GOT3 (cell line): ENCODE data around the gene LDLRAD4.

Source experiments
- DNase-seq: peaks from one replicate; lab custom pipeline; 2025; ENCODE audit warnings: mixed read lengths; lab: John Stamatoyannopoulos, UW

The LDLRAD4 gene

DNA sequence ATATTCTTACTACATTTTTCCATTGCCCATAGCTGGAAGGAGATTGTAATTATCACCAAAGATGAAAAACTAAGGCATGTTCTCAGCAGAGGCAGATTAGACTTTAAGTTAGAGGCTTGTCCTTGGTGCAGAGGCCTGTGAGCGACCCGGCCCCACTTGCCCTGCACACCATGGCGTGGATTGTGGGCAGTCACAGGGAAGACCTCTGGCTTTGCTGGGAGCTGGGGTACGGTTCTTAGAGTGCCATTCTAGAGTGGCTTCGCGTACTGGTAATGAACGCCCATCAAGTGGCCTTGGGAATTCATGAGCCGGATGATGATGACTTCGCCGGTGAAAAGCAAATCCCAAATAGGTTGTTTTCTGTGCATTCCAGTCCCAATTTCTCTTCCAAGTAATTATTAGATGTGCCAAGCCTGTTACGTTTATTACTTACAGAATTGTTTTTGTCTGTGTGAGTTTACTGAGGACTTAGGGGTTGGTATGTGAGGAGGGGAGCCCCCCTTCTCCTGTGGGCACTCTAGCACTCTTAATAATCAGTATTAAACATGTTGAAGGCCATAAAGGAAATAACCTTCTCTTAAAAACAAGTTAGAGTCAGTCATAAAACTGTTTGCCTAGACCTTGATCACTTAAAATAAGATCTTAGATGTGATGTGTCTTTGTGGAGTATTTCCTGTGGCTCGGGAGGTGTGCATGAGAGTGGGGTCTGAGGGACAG lies 90.6 kb downstream of the LDLRAD4 start:
- DNase-seq: no peak

DNA sequence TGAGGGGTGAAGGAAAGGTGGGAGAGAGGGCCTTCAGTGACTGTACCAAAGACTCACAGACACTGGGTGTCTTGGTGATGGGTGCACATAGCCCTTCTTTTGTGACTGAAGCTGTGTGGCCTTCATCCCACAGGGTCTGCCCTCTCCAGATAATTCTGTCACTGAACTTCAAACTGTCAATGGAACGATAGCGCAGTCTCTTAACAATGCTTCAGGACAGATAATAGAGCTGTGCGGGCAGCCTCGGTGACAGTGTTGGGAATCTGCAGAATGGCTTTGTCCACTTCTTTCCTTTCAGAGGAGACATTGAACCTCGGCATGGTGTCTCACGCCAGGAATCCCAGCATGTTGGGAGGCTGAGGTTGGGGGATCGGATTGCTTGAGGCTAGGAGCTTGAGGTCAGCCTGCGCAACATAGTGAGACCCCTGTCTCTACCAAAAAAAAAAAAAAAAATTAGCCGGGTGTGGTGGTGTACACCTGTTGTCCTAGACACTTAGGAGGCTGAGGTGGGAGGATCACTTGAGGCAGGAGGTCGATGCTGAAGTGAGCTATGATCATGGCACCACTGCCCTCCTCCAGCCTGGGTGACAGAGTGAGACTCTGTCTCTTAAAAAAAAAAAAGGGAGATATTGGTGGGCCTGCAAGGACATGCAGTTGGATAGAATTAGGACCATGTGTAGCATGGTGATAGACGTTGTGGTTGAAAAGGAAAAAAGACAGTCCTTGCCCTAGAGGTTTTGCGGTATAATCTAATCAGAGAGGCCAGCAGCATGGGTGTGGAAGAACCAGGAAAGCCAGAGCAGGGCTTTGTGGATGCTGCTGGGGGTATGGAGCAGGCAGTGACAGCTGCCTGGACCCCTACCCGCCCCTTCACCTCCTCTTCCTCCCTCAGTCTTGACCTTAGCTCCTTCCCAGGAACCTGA lies 91.4 kb downstream of the LDLRAD4 start:
- DNase-seq: no peak

DNA sequence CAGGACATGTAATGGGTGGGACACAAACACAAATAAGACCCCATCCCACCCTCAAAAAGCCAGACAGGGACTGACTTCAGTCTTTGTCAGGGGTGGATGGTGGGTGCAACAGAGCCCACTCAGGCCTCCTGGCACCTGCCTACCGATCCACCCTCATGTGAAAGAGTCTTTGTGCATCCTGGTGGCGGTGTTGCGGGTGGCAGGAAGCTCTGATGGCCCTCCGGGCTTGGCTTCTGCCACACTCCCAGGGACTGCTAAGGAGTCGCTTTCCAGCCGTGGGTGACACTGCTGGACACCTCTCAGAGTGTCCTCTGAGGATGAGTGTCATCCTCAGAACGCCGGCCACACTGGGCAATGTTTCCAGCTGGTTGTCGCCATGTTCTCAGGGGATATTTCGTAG lies 92.6 kb downstream of the LDLRAD4 start:
- DNase-seq: no peak

DNA sequence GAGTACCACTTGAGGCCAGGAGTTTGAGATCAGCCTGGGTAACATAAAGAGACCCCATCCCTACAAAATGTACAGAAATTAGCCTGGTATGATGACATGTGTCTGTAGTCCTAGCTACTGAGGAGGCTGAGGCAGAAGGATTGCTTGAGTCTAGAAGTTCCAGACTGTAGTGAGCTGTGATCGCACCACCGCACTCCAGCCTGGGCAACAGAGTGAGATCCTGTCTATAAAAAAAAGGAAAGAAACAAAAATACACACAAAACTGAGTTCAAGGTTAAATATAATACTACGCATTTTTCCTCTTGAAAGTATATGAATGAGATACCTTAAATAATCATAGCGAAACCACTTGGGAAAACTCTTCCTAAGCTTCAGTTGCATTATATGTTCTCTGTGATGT lies 94.0 kb downstream of the LDLRAD4 start:
- no peak for DNase-seq

DNA sequence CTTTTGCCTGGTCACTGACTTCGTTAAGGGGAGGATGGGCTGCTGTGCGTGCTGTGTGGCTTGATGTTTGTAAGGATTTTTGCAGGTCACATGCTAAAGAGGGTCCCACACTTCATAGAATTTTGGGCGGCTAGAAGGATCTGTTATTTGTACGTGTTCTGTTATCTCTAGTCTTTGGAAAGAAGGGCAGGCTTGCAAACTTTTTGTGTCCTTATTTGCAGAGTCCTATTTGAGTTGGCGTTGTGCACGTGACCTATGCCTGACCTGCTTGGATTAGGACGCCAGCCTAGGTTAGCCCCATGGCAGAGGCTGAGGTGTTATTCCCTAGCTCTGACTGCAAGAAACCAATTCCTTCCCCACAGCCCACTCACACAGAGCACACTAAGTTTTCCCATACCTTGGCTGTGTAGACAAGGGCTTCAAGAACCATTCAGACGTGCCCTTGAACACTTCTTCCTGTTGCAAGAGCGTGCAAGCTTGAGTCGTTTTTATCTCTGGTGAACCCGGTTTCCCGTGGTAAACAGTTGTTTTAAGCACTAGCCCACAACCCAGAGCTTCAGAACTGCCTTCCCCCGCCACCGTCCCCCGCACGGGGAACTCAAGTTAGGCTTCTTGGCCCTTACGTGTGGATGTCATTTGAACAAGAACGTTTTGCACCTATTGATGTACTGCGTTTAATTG lies 94.6 kb downstream of the LDLRAD4 start:
- DNase-seq: no peak

DNA sequence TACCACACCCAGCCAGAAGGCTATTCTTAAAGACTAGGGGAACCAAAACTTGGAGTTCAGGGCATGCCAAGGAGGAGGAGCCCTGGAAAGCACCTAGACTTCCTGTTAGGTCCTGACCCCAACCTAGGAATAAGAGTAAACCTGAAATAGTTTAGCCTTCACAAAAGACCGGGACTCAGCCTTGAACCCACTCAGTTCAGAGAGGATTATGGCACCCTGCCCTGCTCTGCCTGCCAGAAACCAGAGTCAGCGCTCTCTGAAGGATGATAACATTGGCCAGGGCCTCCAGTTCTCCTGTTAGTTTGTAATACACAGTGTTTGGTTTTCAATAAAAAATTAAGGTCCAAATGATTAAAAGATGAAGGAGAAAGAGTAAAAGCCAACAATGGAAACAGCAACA lies 96.4 kb downstream of the LDLRAD4 start:
- no peak for DNase-seq

DNA sequence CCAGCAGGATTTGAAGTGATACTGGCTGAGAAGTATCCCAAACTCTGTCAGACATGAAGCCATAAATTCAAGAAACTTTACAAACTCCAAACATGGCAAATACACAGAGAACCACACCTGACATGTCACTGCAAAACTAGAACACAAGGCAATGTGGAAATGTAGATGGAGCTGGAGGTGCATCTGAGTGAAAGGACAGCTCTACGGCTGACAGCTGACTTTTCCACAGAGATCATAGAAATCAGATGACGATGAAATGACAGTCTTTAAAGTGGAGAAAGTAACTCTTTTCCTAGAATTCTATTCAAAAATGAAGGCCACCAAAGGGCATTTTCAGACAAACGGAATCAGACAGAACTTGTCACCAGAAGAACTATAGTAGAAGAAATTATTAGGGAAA lies 97.5 kb downstream of the LDLRAD4 start:
- DNase-seq: no peak

DNA sequence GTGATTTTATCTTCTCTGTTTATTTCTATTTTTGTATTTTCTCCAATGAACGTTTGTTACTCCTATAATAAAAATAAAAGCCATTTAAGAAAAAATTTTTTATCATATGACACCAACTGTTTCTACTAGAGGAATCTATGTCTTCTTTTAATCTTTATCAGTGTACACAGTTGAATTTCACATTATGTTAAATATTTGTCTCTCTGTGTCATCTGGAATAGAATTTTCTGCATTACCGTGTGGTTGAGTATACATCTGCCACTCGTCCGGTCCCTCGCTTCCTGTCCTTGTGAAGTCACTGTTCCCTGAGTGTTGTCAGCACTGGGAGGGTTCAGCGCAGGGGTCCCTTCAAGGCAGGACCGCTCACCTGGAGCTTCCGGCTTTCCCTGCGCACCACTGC lies 99.2 kb downstream of the LDLRAD4 start:
- DNase-seq: no peak

DNA sequence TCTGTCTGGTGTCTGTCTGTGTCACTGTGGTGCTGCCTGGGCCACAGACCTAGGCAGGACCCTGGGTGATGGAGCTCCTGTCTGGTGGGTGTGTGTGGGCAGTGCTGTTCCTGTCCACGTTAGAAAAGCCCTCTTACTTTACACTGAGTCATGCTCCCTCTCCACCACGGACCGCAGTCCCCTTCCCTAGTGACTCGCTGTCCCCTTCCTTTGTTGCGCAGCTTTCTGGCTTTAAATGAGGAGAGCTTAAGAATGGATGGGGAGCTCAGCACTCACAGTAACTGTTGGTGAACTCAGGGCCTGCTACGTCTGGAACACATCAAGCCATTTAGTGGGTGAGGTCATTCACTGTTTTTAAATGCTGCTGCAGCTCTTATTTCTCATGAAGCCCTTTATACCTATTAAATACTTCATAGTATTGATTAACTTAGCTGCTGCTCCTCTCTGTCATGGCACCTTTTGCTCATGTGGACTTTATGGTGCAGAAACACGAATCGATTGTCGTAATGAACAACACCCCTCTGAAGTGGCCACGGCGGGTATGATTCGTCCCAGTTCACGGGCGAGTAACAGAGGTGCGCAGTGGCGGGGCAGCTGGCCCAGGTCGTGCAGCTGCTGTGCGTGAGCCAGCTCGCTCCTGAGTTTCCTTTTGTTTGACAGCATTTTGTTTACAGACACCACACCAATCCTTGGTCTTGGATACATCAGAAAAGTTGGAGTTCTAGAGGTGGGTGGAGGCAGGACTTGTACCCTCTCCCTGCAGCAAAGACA lies 100.4 kb downstream of the LDLRAD4 start:
- DNase-seq: no peak

DNA sequence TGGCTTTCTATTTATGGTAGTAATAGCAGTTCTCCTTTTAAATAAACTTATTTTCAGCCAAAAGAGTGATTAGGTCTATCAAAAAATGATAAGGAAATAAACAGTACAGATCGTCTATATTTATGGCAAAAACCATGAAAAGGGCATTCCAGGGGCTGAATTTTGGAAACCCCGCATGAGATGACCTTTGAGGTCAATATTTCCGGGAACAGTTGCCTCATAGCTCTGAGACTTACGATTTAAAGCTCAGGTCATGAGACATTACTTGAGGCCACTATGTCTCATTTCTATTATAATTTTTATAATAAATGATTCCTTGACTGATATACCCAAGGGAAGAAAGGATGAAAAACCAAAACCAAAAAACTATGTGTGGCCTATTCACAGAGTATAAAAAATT lies 101.1 kb downstream of the LDLRAD4 start:
- no peak for DNase-seq

DNA sequence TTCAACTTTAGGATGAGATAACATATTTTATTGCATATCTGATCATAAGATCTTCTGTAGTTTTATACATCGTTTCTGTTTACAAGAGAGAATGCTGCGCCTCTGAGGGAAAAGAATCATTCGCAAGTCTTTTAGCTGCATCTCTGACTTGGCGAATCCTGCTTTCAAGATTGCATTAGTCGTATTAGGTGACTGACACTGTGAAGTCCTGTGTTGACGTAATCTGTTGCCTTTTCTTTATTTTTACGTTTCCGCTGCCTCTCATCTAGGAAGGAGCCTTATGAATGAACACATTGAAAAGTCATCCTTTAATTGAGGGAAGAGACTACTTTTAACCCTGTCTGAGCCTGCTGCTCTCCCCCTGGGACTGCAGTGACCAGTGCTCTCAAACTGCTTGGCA lies 101.5 kb downstream of the LDLRAD4 start:
- DNase-seq: no peak

DNA sequence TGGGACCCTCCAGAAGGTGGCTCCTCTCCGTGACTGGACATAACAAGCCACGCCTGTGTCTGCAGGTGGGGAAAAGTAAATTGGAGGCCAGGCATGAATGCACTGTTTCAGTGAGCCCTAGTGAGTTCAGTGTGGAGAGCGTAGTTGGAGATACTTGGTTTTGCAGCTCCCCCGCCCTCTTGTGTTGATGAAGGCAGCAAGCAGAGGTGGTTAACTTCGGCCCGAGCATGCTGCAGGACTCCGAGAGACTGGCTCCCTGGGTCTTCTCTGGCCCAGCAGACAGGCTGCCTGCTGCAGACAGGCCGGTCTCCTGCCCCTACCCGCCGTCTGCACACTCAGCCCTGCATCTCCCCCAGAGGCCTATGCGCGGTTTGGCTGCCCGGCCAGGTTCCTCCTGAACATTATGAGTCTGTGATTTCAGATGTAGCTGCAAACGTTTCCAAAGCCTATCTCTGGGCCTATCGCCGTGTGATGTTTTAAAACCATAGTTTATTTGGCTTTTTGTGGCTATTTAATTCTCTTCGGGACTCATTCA lies 102.4 kb downstream of the LDLRAD4 start:
- no peak for DNase-seq

DNA sequence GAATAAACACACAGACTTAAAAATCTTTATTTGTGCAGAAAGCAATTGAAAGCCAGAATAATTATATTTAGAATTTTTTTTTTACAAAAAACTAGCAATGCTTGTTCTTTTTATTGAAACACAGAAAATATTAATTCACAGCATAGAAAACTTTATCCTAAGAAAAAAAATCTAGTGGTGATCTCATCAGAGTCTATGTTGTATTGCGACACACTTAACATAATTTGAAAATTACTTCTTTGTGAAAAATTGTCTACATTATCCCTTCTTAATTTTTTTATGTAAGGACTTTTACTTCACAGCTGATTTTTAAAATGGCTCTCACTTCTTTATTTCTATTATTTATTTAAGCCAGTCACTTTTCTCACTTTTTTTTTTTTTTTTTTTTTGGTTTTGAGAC lies 103.4 kb downstream of the LDLRAD4 start:
- no peak for DNase-seq

DNA sequence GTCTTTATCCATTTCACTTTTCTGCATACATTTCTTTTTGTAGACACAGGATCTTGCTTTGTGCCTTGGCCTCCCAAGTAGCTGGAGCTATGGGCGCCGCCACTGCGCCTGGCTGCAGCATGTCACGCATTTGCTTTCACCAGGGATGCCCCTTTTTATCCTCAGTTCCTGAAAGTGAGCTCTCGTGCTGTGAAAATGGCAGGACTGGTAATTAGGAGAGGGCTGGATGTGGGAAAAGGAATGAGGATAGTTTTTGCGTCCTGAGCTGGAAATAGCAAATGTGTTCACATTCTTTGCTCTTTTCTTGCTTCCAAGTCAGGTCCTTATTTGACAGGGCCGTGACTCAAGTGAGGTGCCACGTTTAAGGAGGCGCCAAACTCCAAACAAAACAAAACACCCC lies 104.6 kb downstream of the LDLRAD4 start:
- DNase-seq: no peak

DNA sequence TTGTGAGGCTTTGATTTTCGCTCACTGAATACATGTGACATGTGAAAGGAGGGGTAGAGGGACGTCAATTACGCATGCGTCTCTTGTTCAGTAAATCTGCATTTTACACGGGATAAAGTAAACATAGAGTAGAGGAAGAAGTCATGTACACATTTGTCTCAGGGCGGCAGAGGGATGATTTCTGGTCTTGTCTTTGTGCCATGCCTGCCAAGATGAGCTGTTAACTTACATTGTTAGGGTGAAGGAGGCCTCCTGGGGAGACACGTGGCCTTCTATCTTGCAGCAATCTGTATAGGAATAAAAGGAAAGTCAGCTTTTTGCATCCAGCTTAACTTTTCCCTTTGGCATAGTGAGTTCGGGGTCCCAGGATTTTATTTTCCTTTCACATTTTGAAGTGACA lies 106.3 kb downstream of the LDLRAD4 start:
- DNase-seq: no peak

DNA sequence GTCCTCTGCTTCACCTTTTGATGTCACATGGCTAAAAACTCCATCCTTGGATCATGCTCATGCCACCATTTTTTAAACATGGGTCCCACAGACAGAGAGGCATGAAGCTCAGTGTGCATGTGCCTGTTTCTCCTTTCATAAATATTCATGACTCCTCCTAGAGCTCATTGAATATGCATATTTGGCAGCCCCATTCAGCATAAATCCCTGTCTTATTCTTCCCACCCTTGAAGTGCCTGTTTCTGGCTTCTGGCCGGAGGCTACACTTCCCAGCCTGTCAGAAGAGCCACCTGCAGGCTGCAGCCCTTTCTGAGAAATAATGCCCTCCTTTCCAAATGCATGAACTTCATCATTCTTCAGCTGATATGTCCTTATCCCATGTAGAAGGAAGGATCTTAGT lies 109.7 kb downstream of the LDLRAD4 start:
- DNase-seq: no peak

DNA sequence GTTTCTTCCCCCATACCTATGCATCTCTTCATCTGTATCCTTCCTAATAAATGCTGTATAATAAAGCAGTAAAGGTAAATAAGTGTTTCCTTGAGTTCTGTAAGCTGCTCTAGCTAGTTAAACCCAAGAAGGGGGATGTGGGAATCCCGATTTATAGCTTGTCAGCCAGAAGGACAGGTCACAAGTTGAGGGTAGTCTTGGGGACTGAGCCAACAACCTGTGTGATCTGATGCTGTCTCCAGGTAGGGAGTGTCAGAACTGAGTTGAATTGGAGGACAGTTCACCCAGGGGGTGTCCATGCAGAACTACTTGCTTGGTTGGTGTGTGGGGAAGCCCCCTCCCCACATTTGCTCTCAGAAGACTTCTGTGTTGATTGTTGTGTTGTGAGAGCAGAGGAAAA lies 112.4 kb downstream of the LDLRAD4 start:
- DNase-seq: no peak

DNA sequence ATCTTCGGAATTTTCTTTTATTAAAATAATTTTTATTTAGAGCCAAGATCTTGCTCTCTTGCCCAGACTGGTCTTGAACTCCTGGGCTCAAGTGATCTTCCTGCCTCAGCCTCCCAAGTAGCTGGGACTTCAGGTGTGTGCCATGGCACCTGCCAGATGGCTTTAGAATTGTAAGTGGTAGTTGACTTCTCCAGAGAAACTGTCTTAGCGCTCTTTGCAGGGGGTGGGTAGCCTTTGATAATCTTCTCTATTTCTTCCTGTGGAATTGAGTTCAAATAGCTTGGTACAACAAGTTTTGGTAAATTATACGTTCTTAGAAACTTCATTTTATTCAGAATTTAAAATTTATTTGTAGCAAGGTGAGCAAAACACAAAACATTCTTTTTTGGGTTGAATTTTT lies 113.3 kb downstream of the LDLRAD4 start:
- DNase-seq: no peak

DNA sequence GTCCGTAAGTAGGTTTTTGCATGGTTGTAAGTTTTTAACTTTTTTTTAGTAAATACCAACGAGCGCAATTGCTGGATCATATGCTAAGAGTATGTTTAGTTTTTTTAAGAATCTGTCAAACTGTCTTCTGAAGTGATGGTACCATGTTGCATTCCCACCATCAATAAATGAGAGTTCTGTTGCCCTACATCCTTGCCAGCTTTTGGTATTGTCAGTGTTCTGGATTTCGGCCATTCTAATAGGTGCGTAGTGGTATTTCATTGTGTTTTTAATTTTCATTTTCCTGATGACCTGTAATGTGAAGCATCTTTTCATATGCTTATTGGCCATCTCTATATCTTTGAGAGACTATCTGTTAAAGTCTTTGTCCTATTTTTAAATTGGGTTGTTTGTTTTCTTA lies 114.3 kb downstream of the LDLRAD4 start:
- DNase-seq: no peak

DNA sequence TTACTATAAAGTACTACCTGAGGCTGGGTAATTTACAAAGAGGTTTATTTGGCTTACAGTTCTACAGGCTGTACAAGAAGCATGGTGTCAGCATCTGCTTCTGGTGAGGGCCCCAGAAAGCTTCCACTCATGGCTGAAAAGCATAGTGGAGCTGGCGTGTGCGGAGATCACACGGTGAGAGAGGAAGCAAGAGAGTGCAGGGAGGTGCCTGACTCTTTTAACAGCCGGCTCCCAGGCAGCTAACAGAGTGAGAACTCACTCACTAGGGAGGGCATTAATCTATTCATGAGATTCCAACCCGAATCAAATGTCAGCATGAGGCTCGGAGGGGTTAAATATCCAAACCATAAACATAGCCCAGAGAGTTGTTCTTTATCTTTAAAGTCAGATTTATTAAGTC lies 117.3 kb downstream of the LDLRAD4 start:
- no peak for DNase-seq

DNA sequence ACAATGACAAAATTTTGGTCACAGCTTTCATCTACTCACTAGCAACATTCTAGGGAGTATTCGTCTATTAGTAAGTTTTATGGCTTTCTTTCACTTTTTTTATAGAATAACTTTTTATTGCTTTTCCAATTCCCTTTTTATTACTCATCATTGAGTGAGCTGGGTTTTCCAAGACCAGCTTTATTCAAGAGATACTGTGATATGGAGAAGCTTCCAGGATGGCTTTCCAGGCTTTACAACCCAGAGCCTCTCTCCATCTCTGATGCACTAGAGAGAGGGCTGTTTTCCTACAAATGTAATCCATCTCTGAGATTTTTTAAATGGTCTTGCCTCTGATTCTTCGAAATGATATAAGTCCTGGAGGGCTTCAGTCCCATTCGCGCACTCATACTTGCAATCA lies 118.3 kb downstream of the LDLRAD4 start:
- DNase-seq: no peak

DNA sequence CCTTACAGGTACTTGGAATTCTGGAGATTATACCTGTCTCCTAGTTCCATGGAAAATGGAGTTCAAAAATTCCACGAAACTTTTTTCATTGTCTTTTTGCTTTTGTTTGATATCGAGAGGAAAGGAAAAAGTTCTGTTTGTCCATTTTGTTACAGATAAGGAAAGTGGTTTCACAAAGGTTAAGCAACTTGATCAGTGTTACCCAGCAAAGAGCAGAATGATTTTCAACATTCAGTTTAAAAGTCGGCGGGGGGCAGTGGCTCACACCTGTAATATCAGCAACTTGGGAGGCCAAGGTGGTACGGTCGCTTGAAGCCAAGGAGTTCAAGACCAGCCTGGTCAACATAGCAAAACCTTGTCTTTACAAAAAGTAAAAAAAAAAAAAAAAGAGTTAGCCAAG lies 118.8 kb downstream of the LDLRAD4 start:
- no peak for DNase-seq
